K562 (cell line): ENCODE results near the gene HOXD4. TPM values are rescaled to one million over a fixed set of nuclear protein-coding genes. Genes with fewer than 3 reads are reported as not detected.

ENCODE experiments used
- BHLHE40 ChIP-seq: IDR thresholded peaks from 2 replicates; pipeline ENCODE4 v1.6.1; 2011; ENCODE audit warnings: low read length, improper control_type of control experiment
- BRF1 ChIP-seq: IDR thresholded peaks from 3 replicates; pipeline ENCODE4 v1.6.1; 2011; ENCODE audit warnings: borderline replicate concordance, mild to moderate bottlenecking; ENCODE audit not compliant: insufficient read length; ENCODE audit errors: extremely low read depth
- FOXA1 ChIP-seq: fragments of 450-650 bp; IDR thresholded peaks from 2 replicates; pipeline ENCODE4 v1.6.1; 2016; ENCODE audit warnings: mild to moderate bottlenecking, borderline replicate concordance
- POLR2B ChIP-seq: fragments of 450-650 bp; IDR thresholded peaks from 2 replicates; pipeline ENCODE4 v1.6.1; 2018; ENCODE audit warnings: low read depth; ENCODE audit not compliant: partially characterized antibody
- TOE1 ChIP-seq, 2 experiments: fragments of 450-650 bp in 1 of 2; sonication (generic) in 1 of 2; formaldehyde crosslinking in 1 of 2; IDR thresholded peaks; 2 replicates each; pipeline versions ENCODE4 v1.7.1 to v1.8.0; 2016 to 2022; ENCODE audit warnings: borderline replicate concordance in 2 of 2, mild to moderate bottlenecking in 2 of 2, antibody characterized with exemption in 1 of 2, inconsistent platforms in 1 of 2, low read depth in 1 of 2, missing genetic modification reagents in 1 of 2, moderate library complexity in 1 of 2
- ZNF785 ChIP-seq: fragments of 250-450 bp; sonication (Bioruptor Pico); IDR thresholded peaks from 2 replicates; pipeline ENCODE4 v1.4.0; 2020; ENCODE audit warnings: mild to moderate bottlenecking
- polyA plus RNA-seq, 8 experiments: library from polyadenylated mRNA; depleted of rRNA in 4 of 8; stranded (reverse) in 5 of 8; unstranded in 3 of 8; fragments of >200 nt; fragmentation: Nextera tagmentation in 2 of 8; fragmentation: Illumina TruSeq in 1 of 8; extraction: Ambion mirVana in 2 of 8; extraction: Trizol in 1 of 8; gene quantifications; 2 replicates each; pipeline versions ENCODE4 v1.2.1 to v1.2.3, GENCODE V29; 2011 to 2014; ENCODE audit warnings: inconsistent platforms in 1 of 8, missing spikeins in 1 of 8
- total RNA-seq, 7 experiments: library from RNA; depleted of rRNA in 6 of 7; stranded (reverse); fragments of >200 nt in 6 of 7; fragmentation: Illumina TruSeq in 2 of 7; extraction: Trizol in 2 of 7; gene quantifications; 2 replicates each; pipeline versions ENCODE4 v1.2.1 to v1.2.3, GENCODE V29; 2011 to 2021; ENCODE audit warnings: low replicate concordance in 1 of 7
- TF ChIP-seq, protein P1 (sequence below): sonication (generic); formaldehyde crosslinking; IDR thresholded peaks from 2 replicates; pipeline ENCODE4 v1.8.1; 2023; ENCODE audit warnings: mild to moderate bottlenecking, missing genetic modification reagents
- TF ChIP-seq, protein P2 (sequence below): fragments of 450-650 bp; formaldehyde crosslinking; IDR thresholded peaks from 2 replicates; pipeline ENCODE4 v1.4.0; 2020; ENCODE audit warnings: mild to moderate bottlenecking, mixed read lengths
- TF ChIP-seq, protein P3 (sequence below): sonication (generic); formaldehyde crosslinking; IDR thresholded peaks from 2 replicates; pipeline ENCODE4 v1.5.0; 2020; ENCODE audit warnings: missing genetic modification reagents
- TF ChIP-seq, protein P4 (sequence below), 2 experiments: fragments of 450-650 bp; formaldehyde crosslinking in 1 of 2; IDR thresholded peaks; 2 replicates each; pipeline versions ENCODE4 v1.4.0 to v1.6.1; 2014 to 2020; ENCODE audit warnings: mild to moderate bottlenecking in 2 of 2, borderline replicate concordance in 1 of 2, low read depth in 1 of 2
- TF ChIP-seq, protein P5 (sequence below): sonication (generic); formaldehyde crosslinking; IDR thresholded peaks from 2 replicates; pipeline ENCODE4 v1.9.0; 2022; ENCODE audit warnings: mild to moderate bottlenecking, missing genetic modification reagents

HOXD4 gene
- total and polyA plus RNA-seq, 9 of the 15 experiments (the other 6 are each of a cell fraction or from before 2014, with no cell fraction given), result not detected

DNA sequence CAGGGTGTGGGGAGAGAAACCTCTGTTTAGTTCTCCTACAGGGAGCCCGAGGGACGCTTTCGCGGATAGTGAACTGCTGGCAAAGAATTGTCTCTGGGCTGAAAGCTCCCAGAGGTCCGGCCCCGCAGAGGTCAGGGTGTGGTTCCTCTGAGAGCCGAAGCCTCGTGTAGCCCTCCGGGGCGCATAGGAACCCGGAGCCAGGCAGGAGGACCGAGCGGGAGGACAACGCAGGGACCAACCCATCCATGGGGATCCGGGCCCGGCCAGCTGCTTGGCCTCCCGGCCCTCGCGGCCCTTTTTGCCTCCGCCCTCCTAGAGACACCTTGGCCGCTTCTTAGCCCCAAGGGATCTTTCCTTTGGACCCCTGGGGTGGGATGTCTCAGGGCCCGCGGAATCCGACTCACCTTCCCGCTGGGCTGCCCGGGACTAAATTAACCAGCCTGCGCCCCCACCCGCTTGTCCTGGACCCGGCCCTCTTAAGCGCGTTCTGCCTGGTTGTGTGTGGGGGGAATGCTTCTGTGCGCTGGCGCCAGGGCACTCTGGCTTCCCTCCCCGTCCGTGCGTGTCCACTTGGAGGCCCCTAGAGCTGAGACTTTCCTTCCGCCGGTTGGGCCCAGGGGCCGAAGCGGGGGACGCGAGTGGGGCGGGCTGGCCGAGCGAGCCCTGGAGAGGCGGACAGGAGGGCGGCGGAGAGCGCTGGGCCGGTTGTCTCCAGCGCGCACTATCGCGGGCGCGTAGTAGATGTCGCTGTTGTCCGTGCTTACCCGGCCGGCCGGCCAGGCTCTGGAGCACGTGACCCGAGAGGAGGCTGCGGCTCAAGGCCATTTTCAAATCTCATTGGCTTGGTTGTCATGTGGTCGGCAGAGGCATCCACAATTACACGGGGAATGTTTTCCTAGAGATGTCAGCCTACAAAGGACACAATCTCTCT, 35.2 kb upstream of the HOXD4 start, which contains the start of gene HOXD10 (continued):
- TF ChIP-seq FOXA1 (no peak), POLR2B (no peak), BHLHE40 (peak; percentile 52), TOE1 (IDR thresholded peaks at IDR 0.05; ENCODE audit: borderline replicate concordance) (peak; percentile 22; the same call in 1 of the 2 replicates), TOE1 (CRISPR knock-in tag; IDR thresholded peaks at IDR 0.05; ENCODE audit: borderline replicate concordance, low read depth) (no peak), BRF1 (no peak), ZNF785 (no peak)
- TF ChIP-seq, protein P1, sequence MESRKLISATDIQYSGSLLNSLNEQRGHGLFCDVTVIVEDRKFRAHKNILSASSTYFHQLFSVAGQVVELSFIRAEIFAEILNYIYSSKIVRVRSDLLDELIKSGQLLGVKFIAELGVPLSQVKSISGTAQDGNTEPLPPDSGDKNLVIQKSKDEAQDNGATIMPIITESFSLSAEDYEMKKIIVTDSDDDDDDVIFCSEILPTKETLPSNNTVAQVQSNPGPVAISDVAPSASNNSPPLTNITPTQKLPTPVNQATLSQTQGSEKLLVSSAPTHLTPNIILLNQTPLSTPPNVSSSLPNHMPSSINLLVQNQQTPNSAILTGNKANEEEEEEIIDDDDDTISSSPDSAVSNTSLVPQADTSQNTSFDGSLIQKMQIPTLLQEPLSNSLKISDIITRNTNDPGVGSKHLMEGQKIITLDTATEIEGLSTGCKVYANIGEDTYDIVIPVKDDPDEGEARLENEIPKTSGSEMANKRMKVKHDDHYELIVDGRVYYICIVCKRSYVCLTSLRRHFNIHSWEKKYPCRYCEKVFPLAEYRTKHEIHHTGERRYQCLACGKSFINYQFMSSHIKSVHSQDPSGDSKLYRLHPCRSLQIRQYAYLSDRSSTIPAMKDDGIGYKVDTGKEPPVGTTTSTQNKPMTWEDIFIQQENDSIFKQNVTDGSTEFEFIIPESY (CRISPR knock-in tag), result peak; percentile 79
- TF ChIP-seq, protein P2, sequence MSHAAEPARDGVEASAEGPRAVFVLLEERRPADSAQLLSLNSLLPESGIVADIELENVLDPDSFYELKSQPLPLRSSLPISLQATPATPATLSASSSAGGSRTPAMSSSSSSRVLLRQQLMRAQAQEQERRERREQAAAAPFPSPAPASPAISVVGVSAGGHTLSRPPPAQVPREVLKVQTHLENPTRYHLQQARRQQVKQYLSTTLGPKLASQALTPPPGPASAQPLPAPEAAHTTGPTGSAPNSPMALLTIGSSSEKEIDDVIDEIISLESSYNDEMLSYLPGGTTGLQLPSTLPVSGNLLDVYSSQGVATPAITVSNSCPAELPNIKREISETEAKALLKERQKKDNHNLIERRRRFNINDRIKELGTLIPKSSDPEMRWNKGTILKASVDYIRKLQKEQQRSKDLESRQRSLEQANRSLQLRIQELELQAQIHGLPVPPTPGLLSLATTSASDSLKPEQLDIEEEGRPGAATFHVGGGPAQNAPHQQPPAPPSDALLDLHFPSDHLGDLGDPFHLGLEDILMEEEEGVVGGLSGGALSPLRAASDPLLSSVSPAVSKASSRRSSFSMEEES (CRISPR knock-in tag), result peak; percentile 96
- TF ChIP-seq, protein P3, sequence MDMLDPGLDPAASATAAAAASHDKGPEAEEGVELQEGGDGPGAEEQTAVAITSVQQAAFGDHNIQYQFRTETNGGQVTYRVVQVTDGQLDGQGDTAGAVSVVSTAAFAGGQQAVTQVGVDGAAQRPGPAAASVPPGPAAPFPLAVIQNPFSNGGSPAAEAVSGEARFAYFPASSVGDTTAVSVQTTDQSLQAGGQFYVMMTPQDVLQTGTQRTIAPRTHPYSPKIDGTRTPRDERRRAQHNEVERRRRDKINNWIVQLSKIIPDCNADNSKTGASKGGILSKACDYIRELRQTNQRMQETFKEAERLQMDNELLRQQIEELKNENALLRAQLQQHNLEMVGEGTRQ (CRISPR knock-in tag), result peak; percentile 86
- TF ChIP-seq, protein P4, sequence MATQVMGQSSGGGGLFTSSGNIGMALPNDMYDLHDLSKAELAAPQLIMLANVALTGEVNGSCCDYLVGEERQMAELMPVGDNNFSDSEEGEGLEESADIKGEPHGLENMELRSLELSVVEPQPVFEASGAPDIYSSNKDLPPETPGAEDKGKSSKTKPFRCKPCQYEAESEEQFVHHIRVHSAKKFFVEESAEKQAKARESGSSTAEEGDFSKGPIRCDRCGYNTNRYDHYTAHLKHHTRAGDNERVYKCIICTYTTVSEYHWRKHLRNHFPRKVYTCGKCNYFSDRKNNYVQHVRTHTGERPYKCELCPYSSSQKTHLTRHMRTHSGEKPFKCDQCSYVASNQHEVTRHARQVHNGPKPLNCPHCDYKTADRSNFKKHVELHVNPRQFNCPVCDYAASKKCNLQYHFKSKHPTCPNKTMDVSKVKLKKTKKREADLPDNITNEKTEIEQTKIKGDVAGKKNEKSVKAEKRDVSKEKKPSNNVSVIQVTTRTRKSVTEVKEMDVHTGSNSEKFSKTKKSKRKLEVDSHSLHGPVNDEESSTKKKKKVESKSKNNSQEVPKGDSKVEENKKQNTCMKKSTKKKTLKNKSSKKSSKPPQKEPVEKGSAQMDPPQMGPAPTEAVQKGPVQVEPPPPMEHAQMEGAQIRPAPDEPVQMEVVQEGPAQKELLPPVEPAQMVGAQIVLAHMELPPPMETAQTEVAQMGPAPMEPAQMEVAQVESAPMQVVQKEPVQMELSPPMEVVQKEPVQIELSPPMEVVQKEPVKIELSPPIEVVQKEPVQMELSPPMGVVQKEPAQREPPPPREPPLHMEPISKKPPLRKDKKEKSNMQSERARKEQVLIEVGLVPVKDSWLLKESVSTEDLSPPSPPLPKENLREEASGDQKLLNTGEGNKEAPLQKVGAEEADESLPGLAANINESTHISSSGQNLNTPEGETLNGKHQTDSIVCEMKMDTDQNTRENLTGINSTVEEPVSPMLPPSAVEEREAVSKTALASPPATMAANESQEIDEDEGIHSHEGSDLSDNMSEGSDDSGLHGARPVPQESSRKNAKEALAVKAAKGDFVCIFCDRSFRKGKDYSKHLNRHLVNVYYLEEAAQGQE (IDR thresholded peaks at IDR 0.05; ENCODE audit: borderline replicate concordance), result 0 out of 2 replicates have a peak, but pooled peaks have one; percentile 10
- TF ChIP-seq, protein P4 (CRISPR knock-in tag; IDR thresholded peaks at IDR 0.05; ENCODE audit: low read depth), result no peak
- TF ChIP-seq, protein P5, sequence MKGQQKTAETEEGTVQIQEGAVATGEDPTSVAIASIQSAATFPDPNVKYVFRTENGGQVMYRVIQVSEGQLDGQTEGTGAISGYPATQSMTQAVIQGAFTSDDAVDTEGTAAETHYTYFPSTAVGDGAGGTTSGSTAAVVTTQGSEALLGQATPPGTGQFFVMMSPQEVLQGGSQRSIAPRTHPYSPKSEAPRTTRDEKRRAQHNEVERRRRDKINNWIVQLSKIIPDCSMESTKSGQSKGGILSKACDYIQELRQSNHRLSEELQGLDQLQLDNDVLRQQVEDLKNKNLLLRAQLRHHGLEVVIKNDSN (CRISPR knock-in tag), result peak; percentile 66
